T follicular helper cell (primary cell): ENCODE results near the gene CCNY.
"Not testable (repeated sequence)": the region's sequence is repeated elsewhere in the genome, so short reads cannot be mapped to it uniquely, and the experiment has no call there.

Experiments
- DNase-seq: peaks from one replicate; pipeline ENCODE4 v3.0.0-alpha.2; 2020; ENCODE audit warnings: low read depth

Gene CCNY

GRCh38 chr10:35517431-35518181 is 181.3 kb downstream of the CCNY start:
- no peak for DNase-seq

GRCh38 chr10:35518187-35518586 is 181.9 kb downstream of the CCNY start:
- not testable (repeated sequence) for DNase-seq

- no peak for DNase-seq
Observed at GRCh38 chr10:35520996-35521395, 184.7 kb downstream of the CCNY start.

- no peak for DNase-seq
Observed at GRCh38 chr10:35523670-35524225, 187.4 kb downstream of the CCNY start.

GRCh38 chr10:35526746-35527145 is 190.4 kb downstream of the CCNY start:
- DNase-seq: no peak

GRCh38 chr10:35532141-35532540 is 195.8 kb downstream of the CCNY start:
- DNase-seq: no peak

- DNase-seq: no peak
Observed at GRCh38 chr10:35533565-35533964, 197.3 kb downstream of the CCNY start.

- no peak for DNase-seq
Observed at GRCh38 chr10:35535136-35535535, 198.8 kb downstream of the CCNY start.

GRCh38 chr10:35536789-35537188 is 200.5 kb downstream of the CCNY start:
- no peak for DNase-seq

- DNase-seq: not testable (repeated sequence)
Observed at GRCh38 chr10:35537925-35538324, 201.6 kb downstream of the CCNY start.

- no peak for DNase-seq
Observed at GRCh38 chr10:35540296-35541164, 204.2 kb downstream of the CCNY start.

- no peak for DNase-seq
Observed at GRCh38 chr10:35541720-35542119, 205.4 kb downstream of the CCNY start.

GRCh38 chr10:35542303-35542702 is 206.0 kb downstream of the CCNY start:
- DNase-seq: no peak

- no peak for DNase-seq
Observed at GRCh38 chr10:35545079-35545657, 208.9 kb downstream of the CCNY start.

GRCh38 chr10:35545878-35546590 is 209.7 kb downstream of the CCNY start:
- no peak for DNase-seq

GRCh38 chr10:35546824-35547225 is 210.5 kb downstream of the CCNY start:
- no peak for DNase-seq

- no peak for DNase-seq
Observed at GRCh38 chr10:35552650-35553342, 216.5 kb downstream of the CCNY start.

- no peak for DNase-seq
Observed at GRCh38 chr10:35554036-35554435, 217.7 kb downstream of the CCNY start.

- DNase-seq: no peak
Observed at GRCh38 chr10:35554461-35555056, 218.2 kb downstream of the CCNY start.
